GM18520 (cell line): ENCODE measurements around the gene VILL.
"Not testable (repeated sequence)": the region's sequence is repeated elsewhere in the genome, so short reads cannot be mapped to it uniquely, and the experiment has no call there.

Experiments used
- ATAC-seq: cut with Tn5 transposase; IDR thresholded peaks from one replicate; pipeline ENCODE4 v1.9.1; 2021; ENCODE audit not compliant: unreplicated experiment

Gene VILL

DNA sequence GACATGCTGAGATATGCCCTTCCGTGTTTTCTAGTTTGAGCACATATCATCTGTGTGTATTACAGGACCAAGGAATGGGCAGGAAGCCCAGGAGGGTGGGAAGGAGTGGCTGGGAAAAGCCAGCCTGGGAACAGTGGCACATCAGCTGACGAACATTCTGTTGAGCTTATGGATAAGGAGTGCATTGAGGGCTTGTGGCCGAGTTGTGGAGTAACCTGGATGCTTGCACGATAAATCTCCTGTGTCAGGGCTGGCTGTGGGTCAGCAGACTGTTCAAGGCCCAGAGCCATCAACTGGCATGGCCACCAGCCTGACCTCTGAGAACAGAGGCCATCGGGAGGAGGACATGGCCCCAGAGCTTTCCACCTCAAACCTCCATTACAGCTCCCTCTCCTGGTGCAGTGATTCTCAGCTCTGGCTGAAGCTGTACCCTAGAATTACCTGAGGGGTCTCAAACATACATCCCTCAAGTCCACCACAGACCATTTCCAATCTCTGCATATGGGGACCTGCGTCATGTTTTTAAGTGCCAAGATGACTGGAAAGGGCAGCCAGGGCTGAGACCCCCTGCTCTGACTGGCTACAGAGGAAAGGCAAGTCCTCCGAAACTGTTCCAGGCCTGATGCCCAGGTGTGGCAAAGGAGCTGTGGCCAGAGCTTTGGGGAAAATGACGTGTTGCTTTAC, 4.8 kb upstream of the VILL start:
- no peak for ATAC-seq

DNA sequence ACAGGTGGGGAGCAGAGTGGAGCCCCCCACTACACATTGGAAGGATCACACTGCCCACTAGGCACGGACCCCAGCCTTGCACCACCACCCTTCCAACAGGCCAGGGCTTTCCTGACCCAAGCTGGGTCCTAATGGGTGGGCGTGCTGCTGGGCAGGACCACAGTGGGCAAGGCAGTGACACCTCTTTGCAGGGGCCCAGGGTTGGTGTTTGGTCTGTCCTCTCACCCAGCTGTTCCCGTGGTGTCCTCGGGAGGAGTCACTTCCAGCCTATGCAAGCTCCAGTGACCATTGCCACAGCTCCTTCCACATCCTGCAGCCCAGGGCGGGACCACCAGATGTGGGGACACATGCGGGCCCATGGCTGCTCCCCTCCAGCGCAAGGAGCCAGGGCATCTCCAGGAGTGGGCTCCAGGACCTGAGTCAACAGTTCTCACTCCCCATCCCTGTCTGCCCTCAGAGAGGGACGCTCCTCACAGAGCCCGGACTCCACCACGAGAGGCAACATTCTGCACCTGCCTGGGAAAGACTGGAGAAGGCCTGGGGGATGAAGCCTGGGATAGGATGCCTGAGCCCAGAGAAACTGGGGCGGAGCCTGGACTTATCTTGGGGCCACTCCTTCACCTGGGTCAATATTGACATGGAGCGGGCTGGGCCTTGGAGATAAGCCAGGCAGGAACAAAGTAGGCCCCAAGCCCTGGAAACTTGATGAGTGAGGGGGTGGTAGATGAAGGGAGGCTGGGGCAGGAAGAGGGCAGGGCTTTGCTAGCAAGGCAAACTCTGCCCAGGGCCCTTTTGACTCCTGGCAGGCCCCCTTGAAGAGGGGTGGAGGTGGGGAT, 3.9 kb upstream of the VILL start:
- ATAC-seq = no peak

DNA sequence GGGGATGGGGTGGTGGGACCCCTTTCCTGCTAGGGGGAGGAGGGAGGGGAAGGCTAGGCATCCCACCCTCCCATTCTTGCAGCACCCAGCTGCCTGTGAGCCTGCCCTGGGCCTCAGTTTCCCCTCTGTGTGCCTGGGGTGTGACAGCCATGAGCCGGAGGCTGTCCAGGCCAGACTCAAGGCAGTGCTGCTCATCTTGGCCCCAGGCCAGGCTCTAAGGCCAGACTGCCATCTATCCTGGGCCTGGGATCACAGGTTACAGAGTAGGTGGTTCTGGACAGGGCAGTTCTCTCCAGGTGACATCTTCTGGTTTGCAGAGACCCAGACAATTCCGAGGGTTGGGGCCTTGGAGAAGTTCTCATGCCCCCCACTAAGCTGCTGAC, 3.3 kb upstream of the VILL start:
- ATAC-seq = no peak

DNA sequence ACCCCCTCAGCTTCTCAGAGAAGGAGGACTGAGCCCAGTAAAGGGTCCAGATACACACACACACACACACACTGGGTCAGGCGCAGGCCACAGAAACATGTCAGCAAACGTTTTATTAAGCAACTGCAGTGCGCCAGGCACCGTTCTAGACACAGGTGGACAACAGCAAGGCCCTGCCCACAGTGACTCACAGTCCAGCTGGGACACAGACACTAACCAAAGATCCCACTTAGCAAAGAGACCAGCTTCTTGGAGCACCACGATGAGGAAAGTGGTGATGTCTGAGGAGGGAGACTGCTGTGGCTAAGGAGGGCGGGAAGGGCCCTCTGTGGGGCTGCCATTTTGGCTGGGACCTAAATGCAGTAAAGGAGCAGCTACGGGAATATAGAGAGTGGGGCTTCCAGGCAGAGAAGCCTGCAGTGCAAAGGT, 2.8 kb upstream of the VILL start:
- ATAC-seq = no peak

DNA sequence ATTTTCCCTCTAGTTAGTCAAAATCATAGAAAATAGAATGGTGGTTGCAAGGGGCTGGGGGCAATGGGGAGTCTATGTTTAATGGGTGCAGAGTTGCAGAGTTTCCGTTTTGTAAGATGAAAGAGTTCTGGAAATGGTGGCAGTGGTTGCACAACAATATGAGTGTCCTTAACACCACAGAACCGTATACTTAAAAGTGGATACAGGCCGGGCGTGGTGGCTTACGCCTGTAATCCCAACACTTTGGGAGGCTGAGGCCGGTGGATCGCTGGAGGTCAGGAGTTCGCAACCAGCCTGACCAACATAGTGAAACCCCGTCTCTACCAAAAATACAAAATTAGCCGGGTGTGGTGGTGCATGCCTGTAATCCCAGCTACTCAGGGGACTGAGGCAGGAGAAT, 2.2 kb upstream of the VILL start:
- ATAC-seq = not testable (repeated sequence)

DNA sequence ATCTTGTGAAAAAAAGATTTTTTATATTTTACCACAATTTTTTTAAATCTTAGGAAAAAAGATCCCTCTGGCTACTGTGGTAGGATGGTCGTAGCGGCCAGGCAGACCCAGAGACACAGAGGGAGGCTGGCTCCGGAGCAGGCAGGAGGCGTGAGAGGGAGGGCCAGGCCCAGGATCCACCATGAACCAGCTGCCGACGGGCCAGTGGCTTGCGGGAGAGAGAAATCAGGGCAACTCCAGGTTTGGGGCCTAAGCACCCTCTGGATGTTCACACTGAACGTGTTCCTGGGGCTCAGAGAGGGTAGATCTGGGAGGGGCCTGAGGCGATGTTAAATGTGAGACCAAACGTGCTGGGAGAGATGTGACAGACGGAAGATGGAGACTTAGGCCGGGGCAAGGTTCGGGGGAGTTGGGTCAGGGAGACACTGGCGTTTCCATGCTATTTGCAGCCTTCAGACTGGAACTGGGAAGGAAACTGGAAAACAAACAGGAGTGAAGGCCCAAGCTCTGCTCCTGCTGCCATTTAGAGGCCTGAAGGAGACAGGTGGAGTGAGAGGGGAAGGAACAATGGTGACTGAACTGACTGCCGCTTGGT, 1.6 kb upstream of the VILL start:
- no peak for ATAC-seq

DNA sequence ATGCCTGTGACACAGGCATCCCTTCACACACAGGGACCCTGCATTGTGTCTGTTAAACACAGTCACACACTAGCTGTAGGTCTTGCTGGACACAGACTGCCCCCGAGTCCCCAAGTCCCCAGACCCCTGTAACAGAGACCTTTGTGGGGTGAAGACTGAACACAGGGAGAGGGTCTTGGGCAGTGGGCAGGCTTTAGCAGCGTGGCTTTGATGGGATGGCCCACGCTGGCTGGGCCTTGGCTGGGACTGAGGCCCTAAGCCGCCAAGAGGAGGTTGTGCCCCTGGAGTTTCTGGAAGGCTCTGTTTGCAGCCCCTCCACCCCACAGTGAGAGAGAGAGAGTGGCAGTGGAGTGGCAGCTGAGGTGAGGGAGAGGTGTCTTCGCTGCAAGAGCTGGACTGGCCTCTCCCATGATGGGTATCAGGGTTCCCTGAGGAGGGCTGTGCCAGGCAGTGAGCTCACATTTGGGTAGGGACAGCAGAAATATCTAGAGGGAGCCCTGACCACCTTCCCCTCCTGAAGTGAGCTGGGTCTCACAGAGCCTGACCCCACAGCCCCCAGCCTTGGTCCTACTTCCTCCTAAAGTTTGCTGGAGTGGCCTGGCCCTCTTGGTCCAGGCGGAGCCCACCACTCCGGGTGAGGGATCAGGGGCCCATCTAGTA, 635 bp upstream of the VILL start:
- ATAC-seq = no peak

DNA sequence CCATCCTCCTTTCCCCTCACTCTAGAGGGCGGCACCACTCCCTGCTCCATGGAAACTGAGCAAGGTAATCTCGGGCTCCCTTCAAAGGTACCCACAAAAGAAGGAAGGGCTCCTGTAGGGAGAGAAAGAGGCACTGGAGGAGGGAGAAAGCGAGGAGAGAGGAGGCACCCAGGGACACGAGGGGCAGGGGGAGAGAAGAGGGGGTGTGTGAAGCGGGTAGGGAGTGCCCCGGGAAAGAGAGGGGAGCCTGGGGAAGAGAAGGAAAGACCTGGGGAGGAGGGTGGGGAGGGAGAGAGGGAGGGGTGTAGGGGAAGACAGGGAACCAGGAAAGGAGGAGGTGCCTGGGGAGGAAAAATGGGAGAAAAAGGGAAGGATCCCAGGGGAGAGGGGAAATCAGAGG, 523 bp downstream of the VILL start:
- no peak for ATAC-seq

DNA sequence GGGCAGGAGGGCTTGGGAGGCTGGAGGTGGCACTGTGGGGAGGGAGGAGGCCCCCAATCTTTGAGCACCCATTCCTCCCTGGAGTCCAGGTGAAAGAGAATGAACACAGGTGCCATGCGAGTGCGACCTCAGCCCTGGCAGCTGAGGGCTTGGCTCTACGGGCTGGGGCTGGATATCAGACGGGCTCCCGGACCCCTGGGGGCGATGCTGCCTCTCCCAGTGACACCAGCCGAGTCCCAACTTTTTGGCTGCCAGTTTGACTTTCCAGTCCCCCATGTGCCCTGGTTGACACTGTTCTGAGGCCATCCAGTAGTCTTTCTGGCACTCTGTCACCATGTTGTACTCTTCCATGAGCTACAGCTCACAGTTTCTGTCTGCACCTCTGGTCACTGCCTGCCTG, 1.2 kb downstream of the VILL start:
- no peak for ATAC-seq

DNA sequence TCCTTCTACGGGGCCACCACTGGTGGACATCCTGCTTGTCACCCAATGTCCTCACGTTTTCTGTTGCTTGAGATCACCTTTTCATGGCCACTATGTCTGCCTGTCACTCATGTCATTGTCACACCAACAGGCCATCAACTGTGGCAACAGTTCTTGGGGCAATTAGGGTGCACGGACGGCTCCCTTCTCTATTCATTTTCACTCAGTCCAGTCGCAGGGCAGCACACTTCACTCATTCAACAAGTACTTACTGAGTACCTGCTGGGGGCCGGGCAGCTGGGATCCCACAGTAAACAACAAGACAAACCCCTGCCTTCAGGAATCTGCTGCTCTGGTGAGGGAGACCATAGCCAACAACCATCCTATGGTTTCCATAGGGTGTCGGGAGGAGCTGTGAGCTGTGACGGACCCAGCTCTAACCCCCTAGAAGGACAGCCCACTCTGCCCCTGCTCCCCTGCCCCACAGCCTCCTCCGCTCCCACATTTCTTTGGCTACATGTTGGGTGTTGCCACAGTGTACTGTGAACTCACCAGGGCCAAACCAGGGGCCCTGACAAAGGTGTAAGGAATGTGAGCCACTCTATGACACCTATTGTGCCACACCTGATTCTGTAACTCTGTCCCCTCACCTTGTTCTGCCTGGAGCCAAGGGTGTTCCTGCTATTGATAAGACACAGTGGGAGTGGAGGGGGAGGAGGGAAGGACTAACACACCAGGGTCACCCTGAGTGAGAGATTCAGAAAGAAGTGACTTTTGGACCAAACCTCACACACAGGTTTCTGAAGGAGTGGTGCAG, 1.9 kb downstream of the VILL start:
- ATAC-seq = no peak

DNA sequence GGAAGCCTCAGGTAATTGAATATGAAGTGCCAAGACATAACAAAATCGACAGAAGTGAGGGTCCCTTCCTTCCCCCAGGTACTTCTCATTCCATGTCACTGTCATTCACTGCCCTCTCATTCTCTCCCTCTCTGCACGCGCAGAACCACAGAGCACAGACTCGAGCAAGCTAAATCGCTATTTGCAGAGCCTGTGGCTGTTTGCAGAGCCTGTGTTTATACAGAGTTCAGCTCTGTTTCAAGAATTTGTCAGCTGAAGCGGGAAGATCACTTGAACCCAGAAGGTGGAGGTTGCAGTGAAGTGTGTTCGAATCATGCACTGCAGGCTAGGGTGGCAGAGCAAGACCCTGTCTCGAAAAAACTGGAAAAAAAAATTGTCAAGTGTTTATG, 2.5 kb downstream of the VILL start:
- no peak for ATAC-seq

DNA sequence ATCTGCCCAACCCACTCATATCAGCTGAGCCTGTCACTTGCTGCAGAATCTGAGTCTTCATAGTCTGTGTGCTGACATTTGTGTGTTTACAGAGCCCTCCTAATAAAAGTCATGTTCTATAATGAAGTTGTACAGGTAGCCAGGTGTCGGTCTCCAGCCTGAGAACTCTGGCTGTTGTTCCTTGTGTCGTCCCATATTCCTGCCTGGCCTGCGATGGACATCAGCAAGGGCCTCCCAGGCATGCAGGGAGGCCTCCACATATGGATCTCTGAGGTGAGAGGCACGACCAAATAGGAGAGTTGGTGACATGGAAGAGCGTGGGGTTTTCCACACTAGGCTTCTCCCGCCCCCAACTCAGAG, 2.9 kb downstream of the VILL start:
- no peak for ATAC-seq

DNA sequence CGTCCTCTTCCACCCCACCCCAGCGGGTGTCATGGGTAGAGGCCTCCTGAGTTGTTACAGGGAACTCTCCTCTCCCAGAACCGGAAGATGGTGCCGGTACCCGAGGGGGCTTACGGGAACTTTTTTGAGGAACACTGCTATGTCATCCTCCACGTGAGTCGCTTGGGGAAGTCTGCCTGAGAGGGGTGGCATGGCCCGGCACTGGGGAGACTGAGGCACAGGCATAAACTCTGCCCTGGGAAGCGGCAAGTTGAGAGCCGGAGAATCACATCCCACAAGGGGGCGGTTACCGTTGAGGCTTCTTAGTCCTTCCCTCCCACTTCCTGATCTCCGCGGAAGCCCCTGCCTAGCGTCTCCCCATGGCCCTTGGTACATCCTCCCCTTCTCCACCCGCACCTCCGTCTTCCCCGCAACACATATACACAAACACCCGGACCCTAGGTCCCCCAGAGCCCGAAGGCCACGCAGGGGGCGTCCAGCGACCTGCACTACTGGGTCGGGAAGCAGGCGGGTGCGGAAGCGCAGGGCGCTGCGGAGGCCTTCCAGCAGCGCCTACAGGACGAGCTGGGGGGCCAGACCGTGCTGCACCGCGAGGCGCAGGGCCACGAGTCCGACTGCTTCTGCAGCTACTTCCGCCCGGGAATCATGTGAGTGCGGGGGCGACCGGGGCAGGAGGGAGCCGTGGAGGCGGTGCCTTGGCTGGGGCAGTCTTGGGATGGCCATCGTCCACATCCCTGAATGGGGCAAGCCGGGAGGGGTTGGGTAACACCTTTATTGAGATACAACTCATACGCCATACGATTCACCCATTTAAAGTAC, 3.4 kb downstream of the VILL start:
- no peak for ATAC-seq

DNA sequence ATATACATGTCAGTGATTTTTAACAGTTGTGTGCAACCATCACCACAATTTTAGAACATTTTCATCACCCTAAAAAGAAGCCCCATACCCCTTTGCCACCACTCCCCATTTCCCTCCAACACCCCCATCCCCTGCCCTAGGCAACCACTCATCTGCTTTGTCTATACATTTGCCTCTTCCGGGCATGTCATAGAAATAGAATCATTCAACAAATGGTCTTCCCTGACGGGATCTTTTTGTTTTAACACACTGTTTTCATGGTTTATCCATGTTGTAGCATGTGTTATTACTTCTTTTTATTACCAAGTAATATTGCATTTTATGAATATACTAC, 4.0 kb downstream of the VILL start:
- no peak for ATAC-seq

DNA sequence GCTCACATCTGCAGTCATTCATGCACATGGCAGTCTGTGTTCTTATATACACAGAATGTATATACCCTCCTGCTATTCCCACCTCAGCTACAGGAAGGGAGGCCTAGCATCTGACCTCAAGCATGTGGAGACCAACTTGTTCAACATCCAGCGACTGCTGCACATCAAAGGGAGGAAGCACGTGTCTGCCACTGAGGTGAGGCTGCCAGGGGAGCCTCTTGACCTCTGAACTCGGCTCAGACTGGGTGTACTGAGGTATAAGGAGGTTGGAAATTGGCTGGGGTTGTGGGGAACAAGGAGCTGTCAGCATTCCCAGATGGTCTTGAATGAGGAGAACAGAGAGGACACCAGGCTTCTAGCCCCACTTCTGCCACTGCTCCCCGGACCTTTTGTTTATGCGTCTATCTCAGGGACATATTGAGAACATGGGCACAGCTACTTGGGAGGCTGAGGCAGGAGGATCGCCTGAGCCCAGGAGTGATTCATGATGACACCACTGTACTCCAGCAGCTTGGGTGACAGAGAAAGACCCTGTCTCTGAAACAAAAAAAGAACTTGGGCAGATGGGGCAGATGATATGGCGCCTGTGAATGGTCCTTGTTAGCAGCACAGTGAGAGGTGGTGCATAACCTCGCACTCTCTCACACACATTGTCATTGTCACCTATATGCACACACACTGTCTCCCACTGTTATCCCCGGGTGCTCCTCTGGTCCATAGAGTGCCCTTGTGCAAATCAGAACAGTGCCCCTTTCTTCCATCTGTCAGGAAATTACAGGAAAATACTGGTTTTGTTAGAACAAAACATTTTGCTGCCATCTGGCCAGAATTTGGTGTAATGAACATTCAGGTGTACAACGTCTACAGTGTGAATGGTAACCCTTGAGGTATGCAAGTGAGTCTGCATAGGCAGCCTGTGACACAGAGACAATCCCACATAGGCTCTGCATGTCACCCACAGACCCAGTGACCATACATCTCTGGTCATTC, 5.4 kb downstream of the VILL start:
- ATAC-seq = no peak

DNA sequence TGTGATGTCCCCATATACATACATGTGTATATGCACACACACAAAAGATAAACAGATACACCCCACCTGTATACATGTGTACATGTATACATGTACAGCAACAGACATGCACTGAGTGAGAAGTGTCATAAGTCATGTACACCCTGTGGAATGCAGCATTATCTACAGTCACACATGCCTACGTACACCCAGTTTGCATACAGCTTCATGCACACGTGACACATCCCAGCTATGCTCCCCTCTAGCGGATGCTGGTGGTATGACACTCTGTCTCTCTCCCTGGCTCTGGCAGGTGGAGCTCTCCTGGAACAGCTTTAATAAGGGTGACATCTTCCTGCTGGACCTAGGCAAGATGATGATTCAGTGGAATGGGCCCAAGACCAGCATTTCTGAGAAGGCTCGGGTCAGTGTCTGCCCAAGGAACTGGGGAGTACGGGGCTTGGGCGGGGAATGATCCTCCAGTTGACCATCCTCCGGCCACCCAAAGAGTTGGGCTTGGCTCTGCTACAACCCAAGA, 6.3 kb downstream of the VILL start:
- ATAC-seq = no peak

DNA sequence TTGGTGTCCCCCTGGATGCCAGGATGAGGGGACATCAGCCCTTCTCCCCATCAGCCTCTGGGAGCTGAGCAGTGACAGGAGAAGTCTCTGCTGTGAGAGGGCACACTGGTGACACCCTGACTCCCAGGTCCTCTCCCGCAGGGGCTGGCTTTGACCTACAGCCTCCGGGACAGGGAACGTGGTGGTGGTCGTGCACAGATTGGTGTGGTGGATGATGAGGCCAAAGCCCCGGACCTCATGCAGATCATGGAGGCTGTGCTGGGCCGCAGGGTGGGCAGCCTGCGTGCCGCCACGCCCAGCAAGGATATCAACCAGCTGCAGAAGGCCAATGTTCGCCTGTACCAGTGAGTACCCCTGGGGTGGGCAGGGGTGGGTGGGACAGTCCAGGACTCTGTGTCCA, 6.8 kb downstream of the VILL start:
- ATAC-seq = no peak

DNA sequence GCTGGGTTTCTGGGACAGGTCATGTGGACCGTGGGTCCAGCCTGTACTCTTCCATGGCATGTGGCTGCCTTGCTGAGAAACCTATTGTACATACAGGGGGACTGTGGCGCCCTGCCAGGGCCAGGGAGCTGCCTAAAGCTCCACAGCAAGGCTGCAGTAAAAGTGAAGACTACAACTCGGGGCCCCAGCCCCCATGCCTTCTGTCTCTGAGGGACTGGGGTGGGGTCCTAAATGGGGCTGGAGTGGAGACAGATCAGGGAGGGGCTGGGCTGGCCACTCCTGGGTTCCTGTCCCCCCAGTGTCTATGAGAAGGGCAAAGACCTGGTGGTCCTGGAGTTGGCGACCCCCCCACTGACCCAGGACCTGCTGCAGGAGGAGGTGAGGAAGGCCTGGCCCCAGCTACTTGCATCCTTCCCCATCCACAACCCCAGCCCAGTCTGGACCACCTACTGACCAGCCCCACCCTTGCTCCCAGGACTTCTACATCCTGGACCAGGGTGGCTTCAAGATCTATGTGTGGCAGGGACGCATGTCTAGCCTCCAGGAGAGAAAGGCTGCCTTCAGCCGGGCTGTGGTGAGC, 7.3 kb downstream of the VILL start:
- no peak for ATAC-seq

DNA sequence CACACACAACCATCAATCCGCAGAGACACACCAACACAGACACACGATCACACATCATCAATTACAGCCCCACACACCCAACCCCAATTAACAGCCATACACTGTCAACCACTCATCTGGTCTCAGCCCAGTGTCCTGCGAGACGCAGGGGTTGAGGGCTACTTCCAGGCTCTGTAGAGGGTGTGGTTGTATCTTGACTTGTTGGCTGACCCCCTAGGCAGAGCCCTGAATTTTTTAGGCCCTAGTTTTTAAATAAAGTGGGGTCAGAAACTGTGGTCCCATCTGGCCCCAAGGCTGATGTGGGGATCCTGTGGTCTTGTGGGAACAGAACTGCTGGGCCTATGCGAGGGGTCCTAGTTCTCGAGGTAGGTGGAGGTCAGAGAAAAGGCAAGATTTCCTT, 9.2 kb downstream of the VILL start:
- ATAC-seq = no peak
